GM21515 (cell line): ENCODE data around the gene NDST3.

Source experiments
- ATAC-seq: cut with Tn5 transposase; IDR thresholded peaks from one replicate; pipeline ENCODE4 v1.9.1; 2021; ENCODE audit not compliant: unreplicated experiment

The NDST3 gene

DNA sequence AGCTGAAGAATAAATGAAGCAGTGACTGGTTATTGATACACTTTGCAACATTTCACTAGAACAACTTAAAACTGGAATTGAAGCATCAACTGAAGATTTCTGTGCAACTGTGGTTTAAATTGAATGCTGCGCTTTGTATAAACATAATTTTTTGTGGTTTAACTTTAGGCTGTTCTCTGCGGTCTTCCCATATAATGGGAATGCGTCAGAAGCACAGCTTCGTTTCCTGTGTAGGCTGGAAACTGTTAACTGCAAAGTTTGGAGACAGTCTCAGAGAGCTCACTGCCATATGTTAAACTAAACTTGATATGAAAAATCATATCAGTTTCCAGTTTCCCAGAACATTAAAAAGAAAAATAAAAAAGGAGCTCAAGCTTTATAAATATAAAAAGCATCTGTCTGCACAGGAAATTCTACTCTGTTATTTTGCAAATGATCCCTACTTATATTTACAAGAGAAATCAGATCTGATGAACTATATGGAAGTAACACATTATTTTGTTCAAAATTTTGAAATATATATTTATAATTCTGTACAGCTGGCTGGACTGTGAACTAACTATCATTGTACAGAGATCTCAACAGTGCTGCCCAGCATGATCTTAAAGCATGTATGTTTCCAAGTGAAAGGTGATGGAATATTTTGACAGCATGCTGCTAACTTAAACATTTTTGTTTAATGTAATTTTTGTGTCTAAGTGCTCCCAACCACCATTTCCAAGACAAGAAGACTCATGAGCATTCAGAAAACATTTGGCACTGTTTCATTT, 139.9 kb downstream of the NDST3 start:
- no peak for ATAC-seq

DNA sequence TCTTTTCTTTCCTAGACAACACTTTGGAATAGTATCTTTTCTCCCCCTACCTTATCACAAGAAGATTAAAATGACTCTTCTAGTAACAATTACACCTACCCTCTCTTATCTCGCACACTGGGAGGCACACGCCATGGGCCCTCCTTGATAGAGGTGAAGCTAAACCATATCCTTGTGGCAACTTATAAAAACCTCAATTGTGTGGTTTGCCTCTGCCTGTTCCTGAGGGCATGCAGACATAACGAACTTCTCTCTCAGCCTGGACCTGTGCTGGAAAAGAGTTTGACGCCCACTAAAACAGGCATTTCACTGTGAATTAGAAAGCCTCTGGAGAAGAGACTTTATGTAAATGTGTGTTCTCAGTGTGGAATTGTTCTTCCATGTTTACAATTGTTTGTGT, 141.2 kb downstream of the NDST3 start:
- no peak for ATAC-seq

DNA sequence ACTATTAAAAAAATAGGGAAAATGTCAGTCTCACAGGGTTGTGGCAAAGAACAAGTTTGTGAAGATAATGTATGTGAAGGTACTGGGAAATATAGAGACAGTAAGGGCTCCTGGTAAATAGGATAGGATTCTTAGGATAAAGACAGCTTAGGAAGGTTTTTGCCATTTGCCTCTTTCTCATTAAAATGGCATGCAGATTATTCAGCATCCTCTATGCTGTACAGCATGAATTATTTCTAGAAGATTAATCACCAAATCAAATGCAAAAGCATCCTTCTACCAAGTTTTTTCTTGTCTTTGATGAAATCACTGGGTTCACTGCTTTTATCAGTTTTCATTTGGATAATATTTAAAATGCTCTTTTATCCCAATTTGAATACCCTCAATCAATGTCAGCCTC, 142.8 kb downstream of the NDST3 start:
- ATAC-seq: no peak

DNA sequence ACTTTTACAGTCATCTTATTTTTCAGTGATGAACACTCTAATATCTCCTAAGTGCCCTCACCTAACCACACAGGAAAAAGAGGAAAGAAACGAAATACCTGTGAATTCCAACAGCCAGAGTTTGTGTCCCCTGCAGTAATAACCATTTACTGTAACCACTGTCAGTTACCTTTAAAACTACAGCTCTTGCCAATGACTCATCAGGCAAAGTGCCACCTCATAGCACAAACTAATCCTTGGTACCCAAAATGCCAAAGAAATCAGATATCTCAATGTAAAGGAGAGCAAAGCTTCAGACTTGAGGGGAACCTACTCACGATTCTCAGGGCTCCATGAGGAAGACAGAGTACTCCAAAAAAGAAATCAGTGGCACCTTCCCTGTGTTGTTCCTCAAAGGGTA, 146.5 kb downstream of the NDST3 start:
- ATAC-seq: no peak

DNA sequence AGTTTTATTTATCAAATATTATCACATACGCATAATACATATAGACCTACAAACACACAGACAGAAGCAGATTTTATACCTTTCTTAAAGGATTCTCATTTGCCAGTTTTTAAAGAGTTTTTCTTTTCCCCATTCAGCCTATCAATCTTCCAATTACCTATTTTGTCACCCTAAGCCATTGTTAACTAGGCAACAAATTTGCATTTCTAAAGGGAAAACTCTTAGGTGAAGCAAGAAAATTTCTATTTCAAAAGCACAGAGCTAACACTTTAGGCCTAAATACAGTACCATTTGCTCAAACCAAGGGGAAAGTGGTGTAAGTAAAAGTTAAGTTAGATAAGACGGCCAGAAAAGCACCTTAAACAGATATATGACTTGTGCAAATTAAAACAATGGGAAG, 156.6 kb downstream of the NDST3 start:
- no peak for ATAC-seq

DNA sequence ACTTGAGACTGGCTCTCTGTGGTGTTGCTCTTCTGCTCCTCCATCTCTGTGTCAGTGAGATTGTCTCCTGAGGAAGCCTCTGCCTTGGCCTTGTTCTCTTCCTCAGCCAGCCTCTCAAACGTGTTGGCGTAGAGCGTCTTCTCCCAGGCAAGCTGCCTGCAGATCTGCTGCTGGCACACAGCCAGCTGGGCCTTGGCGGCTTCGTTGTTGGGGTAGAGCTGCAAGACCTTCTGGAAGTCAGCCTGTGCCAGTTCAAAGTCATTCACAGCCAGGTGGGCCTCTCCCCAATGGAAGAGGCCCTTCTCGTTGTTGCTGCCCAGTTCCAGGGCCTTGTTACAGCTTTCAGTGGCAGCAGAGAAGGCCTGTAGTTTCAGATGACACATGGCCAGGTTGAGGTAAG, 159.1 kb downstream of the NDST3 start:
- ATAC-seq: no peak

DNA sequence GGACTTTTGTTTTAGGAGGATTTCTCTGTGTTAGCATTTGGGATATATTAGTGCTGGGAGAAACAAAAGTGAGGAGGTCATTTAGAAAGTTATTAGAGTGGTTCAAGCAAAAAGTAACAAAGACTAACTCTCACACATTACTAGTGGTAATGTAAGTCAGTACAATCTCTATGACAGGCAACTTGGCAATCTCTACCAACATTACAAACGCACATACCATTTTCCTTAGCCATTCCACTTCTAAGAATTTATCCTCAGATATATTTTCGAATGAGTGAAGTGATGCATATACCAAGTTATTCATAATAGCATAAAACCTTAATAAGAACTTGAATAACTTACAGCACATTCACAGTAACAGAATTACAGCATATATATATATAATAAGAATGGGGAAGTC, 172.3 kb downstream of the NDST3 start:
- no peak for ATAC-seq

DNA sequence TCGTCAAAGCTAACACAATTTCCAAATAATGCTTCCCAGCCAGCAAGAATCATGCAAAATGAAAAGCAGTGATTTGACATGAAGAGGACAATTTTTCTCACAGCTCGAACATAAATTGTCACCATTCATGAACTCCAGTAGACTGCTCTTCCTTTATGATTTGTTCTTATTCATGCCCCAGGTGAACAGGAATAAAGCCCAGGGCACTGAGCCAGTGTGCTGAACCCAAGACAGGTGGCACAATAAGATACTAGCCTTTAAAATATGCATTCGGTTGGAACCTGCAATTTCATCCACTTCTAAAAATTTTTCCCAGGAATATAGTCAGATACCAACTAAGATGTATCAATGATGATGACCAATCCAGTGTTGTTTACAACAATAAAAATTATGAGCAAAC, 178.8 kb downstream of the NDST3 start:
- ATAC-seq: no peak

DNA sequence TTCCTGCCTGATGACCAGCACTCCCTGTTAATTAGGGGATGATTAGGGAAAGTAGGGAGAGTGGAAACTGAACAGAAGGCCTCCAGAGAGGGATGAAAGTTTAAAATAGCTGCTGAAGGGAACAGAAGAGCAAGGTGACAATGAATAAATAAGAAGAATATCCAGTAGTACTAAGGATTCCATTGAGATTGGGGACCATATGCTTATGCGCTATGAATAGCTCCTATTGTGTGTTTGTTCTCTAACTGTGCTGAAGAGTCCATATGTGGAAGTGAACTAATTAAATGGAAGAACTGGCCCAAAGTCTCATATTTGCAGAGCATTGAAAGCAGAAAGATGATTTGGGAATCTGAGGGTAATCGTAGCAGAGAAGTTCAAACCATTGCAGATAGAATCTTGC, 181.5 kb downstream of the NDST3 start:
- no peak for ATAC-seq

DNA sequence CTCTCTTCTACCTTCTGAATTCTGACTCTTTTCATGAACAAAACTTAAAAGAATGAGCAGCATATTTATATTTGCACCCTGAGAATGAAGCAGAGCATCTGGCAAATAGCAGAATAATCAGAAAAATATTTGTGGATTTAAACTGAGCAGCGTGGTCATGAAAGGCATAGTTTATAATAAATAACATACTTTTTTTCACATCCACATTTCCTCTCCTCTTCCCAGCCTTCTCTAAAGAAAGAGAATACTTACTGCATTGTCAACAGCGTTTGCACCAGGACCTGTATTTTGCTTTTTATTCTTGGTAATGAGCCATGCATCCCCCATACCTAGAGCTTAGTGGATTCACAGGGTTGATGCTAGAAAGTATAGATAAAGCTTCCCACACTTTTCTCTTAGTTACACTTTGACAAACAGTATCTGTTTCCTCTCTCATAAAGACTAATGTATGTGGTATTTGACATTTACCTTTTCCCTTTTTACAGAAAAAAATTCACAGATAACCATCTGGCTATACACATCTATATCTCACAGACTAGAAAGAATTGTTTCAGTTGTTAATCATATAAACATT, 187.0 kb downstream of the NDST3 start:
- ATAC-seq: no peak

DNA sequence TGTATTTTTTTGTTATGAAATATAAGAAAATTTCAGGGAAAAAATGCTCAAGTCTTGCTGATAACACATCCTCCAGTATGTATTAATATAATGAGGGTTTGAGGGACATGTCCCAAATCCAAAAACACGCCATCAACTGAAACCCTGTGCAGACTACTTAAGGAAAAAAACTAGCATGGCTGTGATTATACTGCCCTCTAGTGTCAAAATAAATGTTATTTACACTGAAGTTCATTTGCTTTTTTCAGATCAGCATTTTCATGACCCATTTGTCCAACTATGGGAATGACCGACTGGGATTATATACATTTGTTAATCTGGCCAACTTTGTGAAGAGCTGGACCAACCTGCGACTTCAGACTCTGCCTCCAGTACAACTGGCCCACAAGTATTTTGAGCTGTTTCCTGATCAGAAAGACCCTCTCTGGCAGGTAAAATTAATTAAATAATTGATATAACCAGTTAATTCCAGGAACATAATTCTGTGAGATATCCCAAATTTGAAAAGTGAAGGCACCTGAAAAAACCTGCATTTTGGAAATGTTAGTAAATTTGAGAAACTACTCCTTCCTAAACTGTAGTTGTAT, 190.1 kb downstream of the NDST3 start:
- ATAC-seq: peak; percentile 60

DNA sequence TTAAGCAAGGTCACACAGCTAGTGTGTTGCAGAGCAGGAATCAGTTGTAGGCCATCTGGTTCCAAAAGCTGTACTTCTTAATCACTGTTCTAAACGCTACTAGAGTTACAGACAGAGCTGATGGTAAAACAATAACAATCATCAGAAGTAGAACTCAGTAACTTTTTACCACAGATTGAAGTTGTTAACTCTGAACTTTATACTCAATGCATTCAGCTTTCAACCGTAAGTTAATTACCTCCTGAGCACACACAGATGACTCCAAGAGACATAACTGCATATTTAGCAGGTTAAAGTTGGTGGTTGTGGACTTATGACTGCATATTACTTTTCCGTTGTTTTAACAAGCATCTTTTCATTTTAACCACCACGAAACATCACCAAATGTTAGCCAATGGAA, 191.2 kb downstream of the NDST3 start:
- ATAC-seq: no peak

DNA sequence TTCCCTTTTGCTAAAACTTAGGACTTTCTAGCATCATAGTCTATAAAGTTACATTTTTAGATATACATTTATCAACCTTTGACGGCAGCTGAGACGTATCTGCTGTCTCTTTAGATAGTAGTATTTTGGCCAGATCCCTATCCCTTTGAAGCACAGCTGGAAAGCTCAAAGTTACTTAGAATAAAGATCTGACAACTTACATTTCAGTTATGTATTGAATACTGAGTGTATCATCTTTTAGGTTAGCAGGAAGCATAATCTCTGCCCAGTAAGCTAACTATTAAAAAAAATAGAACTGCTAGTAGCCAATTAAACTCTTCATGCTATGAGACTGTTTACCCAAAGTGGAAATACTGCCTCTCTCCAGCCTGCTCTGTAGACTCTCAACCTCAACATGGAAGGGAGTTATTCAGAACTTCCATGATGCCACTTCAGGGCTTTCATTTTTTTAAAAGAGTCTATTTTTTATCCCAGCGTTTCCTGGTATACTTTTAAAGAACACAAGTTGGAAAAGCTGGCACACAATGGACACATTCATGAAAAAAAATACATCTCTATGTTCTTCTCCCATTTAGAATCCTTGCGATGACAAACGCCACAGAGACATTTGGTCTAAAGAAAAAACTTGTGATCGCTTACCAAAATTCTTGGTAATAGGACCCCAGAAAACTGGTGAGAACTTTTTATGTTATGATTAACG, 192.2 kb downstream of the NDST3 start:
- ATAC-seq: no peak

DNA sequence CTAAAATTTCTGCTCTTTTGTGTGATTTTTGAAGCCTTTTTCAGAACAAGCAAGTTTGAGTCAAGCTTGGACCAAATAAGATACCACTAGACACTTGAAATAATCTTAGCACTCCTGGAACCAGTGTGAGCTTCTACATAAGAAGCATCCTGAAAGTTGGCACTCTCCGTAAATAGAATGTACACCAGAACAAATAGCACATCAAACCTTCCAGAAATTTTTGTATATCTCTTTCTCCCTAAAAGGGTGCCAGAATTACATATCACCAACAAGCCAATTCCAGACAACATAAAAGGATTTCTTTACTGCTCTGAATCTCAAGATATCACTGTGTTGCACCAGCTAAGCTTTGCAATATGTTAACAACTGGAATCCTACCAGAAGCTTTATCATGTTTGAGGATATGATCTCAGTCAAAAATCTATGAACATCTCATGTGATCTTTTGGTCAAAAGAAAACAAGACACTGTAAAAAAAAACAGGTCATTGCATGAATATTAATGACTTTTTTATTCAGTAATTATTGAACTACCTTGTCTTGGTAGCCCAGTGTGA, 201.4 kb downstream of the NDST3 start:
- ATAC-seq: no peak

DNA sequence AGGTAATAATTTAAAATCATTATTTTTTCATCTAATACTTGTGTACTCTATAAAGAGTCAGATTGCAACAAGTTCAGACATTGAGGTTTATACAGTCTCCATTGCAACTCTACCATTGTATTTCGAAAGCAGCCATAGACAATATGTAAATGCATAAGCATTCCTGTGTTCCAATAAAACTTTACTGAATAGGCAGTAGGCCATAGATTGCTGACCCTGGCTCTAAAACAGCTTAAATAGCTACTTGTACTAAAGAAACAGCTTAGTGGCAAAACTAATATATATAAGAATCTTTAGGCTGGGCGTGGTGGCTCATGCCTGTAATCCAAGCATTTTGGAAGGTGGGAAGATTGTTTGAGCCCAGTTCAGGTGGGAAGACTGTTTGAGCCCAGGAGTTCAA, 203.2 kb downstream of the NDST3 start:
- ATAC-seq: no peak

DNA sequence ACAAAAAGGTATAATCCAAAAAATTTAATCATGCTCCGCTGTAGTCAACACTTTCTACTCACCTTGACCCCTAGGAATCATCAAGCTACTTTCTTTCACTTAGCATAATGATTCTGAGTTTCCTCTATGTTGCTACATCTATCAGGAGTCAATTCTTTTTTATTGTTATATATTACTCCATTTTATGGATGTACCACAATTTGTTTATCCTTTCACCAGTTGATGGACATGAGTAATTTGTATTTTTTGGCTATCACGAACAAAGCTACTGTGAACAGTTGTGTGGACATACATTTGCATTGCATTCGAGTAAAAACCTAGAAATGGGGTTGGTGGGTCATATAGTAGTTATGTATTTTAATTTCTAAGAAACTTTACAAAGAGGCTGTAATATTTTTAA, 215.6 kb downstream of the NDST3 start:
- no peak for ATAC-seq

DNA sequence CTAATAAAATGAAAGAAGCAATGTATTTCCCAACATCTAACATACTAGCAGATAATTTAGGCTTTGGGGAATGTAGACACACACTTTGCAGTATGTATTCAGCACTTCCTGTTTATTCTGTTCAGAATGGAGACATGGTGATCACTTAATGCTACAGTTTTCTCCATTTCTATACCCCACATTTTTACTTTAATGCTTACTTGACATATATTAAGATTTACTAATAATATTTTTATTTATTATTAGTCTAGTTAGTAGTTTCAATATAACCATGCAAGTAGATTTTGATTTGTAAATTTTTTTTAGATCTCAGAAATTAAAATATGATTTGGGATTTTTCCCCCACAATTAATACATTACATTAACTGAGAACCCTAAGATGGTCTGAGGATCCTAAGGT, 220.1 kb downstream of the NDST3 start:
- ATAC-seq: no peak

DNA sequence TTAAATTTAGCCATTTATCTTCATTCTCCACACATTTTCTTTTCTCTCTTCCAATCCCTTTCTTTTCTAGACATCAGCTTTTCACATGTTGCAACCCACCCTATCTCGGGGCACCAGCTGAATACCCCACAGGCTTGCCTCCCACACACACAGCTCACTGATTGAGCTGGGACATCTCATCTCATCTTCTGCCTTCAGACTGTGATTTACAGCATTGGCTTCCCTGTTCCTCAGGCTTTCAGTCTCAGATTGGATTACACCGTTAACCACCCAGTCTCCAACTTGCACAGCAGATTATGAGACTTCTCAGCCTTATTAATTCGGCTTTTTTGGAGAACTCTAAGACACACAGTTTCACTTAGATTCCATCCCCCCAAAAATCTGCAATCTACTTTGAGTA, 224.8 kb downstream of the NDST3 start:
- no peak for ATAC-seq

DNA sequence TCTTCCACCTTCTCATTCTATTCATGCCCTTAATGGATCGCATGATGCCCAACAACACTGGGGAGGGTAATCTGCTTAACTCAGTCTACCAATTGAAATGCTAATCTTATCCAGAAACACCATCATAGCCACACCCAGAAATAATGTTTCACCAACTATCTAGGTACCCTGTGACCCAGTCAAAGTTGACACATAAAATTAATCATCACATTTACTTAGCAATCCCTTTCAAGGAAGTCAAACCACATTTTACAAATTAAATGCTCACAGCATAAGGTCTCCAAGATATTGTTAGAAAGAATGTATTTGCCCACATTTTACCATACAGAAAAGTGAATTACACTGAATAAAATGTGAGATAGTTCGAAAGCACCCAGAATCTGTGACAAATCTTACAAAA, 226.0 kb downstream of the NDST3 start:
- ATAC-seq: no peak

DNA sequence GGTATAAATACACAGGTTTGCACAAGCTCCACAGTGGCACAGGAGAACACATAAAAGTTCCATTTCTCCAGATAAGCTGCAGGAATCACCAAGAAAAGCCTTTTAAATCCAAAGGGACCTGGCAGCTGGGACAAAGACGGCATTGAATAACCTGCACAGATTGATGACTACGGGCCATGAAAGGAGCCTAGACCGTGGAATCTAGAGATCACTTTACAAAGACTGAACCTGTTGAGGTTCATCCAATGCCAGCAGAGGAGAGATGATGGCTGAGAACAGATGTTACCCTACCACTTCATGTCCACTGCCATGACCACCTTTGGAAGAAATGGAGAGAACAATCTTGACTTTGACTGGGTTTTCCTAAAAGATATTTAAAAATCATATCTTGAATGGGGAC, 229.8 kb downstream of the NDST3 start:
- ATAC-seq: no peak

DNA sequence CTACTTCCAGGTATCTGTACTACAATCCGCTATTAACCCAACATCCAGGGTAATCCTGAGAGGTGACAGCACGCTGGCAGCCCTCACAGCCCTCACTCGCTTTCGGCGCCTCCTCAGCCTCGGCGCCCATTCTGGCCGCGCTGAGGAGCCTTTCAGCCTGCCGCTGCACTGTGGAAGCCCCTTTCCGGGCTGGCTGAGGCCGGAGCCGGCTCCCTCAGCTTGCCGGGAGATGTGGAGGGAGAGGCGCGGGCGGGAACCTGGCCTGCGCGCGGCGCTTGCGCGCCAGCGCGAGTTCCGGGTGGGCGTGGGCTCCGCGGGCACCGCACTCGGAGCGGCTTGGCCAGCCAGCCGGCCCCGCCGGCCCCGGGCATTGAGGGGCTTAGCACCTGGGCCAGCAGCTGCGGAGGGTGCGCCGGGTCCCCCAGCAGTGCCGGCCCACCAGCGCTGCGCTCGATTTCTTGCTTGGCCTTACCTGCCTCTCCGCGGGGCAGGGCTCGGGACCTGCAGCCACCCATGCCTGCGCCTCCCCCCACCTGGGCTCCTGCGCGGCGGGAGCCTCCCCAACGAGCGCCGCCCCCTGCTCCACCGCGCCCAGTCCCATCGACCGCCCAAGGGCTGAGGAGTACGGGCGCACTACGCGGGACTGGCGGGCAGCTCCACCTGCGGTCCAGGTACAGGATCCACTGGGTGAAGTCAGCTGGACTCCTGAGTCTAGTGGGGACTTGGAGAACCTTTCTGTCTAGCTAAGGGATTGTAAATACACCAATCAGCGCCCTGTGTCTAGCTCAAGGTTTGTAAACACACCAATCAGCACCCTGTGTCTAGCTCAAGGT, 231.2 kb downstream of the NDST3 start:
- ATAC-seq: no peak
